Measurements from ENCODE around the gene IRX2.

DNA sequence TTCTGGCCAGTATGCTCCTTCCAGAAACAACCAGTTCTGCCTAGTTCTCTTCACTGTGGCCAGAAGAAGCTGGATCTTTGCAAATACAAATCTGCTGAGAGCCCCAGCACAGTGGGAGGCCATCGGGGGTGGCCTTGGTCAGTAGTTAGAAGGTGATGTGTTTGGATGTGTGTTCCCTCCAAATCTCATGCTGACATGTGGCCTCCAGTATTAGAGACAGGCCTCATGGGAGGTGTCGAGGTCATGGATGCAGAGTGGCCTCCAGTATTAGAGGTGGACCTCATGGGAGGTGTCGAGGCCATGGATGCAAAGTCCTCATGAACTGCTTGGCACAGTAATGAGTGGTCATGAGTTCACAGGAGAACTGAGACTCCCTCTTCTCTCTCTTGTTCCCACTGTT, 7.6 kb upstream of the IRX2 start:
- TF ChIP-seq, protein P1, sequence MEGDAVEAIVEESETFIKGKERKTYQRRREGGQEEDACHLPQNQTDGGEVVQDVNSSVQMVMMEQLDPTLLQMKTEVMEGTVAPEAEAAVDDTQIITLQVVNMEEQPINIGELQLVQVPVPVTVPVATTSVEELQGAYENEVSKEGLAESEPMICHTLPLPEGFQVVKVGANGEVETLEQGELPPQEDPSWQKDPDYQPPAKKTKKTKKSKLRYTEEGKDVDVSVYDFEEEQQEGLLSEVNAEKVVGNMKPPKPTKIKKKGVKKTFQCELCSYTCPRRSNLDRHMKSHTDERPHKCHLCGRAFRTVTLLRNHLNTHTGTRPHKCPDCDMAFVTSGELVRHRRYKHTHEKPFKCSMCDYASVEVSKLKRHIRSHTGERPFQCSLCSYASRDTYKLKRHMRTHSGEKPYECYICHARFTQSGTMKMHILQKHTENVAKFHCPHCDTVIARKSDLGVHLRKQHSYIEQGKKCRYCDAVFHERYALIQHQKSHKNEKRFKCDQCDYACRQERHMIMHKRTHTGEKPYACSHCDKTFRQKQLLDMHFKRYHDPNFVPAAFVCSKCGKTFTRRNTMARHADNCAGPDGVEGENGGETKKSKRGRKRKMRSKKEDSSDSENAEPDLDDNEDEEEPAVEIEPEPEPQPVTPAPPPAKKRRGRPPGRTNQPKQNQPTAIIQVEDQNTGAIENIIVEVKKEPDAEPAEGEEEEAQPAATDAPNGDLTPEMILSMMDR (IDR thresholded peaks at IDR 0.05), result no peak
- no peak for TF ChIP-seq POLR2A (IDR thresholded peaks at IDR 0.05)

Measured in suprapubic skin (tissue), 3 donors.